Measurements from ENCODE around the gene CSNK1A1.

GRCh38 chr5:149559706-149560105, 8.5 kb upstream of the CSNK1A1 start:
- no peak for TF ChIP-seq GATA2 (IDR thresholded peaks at IDR 0.05; ENCODE audit: low read depth, low read length)
- no peak for TF ChIP-seq GATA3 (IDR thresholded peaks at IDR 0.05; ENCODE audit: low read depth, low read length)

Data from SH-SY5Y (cell line).